HL-60 (cell line): ENCODE measurements around the gene MSI2.

Source experiments
- DNase-seq, 2 experiments: peaks; one replicate each; pipeline ENCODE4 v3.0.0-alpha.2; 2010 to 2020; ENCODE audit warnings: low read depth in 1 of 2, low spot score in 1 of 2
- H3K27ac ChIP-seq: fragments of 250-450 bp; sonication (Bioruptor Pico); replicated peaks from 2 replicates; pipeline ENCODE4 v1.5.1; 2020; ENCODE audit warnings: mild to moderate bottlenecking, moderate library complexity
- H3K27me3 ChIP-seq: fragments of 250-450 bp; sonication (Bioruptor Pico); 2 replicates; pipeline ENCODE4 v1.5.1; 2021; ENCODE audit warnings: mild to moderate bottlenecking, moderate library complexity; ENCODE audit not compliant: insufficient read depth, poor library complexity, severe bottlenecking
- H3K4me3 ChIP-seq: replicated peaks from 2 replicates; pipeline ENCODE4 v1.5.1; 2011; ENCODE audit warnings: mild to moderate bottlenecking, control low read depth, low read length; ENCODE audit not compliant: insufficient read depth
- CTCF ChIP-seq: IDR thresholded peaks from one replicate; pipeline ENCODE4 v1.5.1; 2011; ENCODE audit warnings: low read length, control low read depth, inconsistent platforms; ENCODE audit not compliant: insufficient read depth
- GABPA ChIP-seq: IDR thresholded peaks from 2 replicates; pipeline ENCODE4 v1.6.1; 2012; ENCODE audit warnings: low read depth
- POLR2AphosphoS5 ChIP-seq: IDR thresholded peaks from 2 replicates; pipeline ENCODE4 v1.6.1; 2012; ENCODE audit warnings: low read depth
- REST ChIP-seq: IDR thresholded peaks from 2 replicates; pipeline ENCODE4 v1.6.1; 2012; ENCODE audit warnings: low read depth; ENCODE audit not compliant: insufficient replicate concordance
- SPI1 ChIP-seq: IDR thresholded peaks from 2 replicates; pipeline ENCODE4 v1.6.1; 2012; ENCODE audit warnings: low read depth, mild to moderate bottlenecking, borderline replicate concordance

MSI2 gene

GRCh38 chr17:57572062-57572461 is 315.7 kb downstream of the MSI2 start:
- H3K27me3 ChIP-seq, result no peaks in the 10 kb centered on the region
- DNase-seq, result no peak
- TF ChIP-seq SPI1 (no peak), POLR2AphosphoS5 (no peak), REST (no peak), GABPA (no peak), CTCF (no peak)

GRCh38 chr17:57572600-57572999 is 316.3 kb downstream of the MSI2 start:
- Histone ChIP-seq H3K27ac (no peak overlapping the region), H3K27me3 (no peaks in the 10 kb centered on the region), H3K4me3 (no peak overlapping the region)
- TF ChIP-seq REST (no peak), SPI1 (no peak), GABPA (no peak), CTCF (no peak), POLR2AphosphoS5 (no peak)
- DNase-seq, result no peak

More at GRCh38 chr17:57572062-57572461, 315.7 kb downstream of the MSI2 start:
- no peak overlapping the region for H3K27ac ChIP-seq
- no peak overlapping the region for H3K4me3 ChIP-seq

GRCh38 chr17:57574040-57574513 is 317.8 kb downstream of the MSI2 start:
- no peak for DNase-seq
- Histone ChIP-seq H3K4me3 (no peak overlapping the region), H3K27ac (no peak overlapping the region), H3K27me3 (no peaks in the 10 kb centered on the region)
- TF ChIP-seq CTCF (no peak), POLR2AphosphoS5 (no peak), SPI1 (no peak), GABPA (no peak), REST (no peak)
